ENCODE results near the gene DBH.
"Not testable (repeated sequence)": the region's sequence is repeated elsewhere in the genome, so short reads cannot be mapped to it uniquely, and the experiment has no call there.

Gene DBH

DNA sequence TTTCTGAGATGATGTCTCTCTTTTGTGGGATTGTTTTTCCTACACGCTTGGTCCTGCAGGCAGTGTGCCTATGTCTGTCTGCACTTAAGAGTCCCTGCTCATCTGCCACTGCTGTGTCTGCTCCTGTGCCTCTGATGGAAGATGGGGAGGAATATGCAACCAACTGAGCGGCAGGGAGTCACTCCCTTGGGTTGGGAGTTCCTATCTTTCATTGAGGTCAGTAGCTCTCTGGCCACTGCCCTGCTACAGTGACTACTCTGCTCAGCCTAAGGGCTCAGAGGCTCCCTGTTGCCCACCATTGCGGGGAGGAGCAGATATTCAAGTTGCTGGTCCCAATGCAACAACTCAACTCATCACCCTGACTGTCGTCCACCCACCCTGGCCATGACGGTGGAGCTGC is 13.6 kb upstream of the DBH start:
- no peak for DNase-seq (ENCODE audit: insufficient read length, low spot score)
- TF ChIP-seq, protein P1, sequence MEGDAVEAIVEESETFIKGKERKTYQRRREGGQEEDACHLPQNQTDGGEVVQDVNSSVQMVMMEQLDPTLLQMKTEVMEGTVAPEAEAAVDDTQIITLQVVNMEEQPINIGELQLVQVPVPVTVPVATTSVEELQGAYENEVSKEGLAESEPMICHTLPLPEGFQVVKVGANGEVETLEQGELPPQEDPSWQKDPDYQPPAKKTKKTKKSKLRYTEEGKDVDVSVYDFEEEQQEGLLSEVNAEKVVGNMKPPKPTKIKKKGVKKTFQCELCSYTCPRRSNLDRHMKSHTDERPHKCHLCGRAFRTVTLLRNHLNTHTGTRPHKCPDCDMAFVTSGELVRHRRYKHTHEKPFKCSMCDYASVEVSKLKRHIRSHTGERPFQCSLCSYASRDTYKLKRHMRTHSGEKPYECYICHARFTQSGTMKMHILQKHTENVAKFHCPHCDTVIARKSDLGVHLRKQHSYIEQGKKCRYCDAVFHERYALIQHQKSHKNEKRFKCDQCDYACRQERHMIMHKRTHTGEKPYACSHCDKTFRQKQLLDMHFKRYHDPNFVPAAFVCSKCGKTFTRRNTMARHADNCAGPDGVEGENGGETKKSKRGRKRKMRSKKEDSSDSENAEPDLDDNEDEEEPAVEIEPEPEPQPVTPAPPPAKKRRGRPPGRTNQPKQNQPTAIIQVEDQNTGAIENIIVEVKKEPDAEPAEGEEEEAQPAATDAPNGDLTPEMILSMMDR (IDR thresholded peaks at IDR 0.05; ENCODE audit: insufficient read depth, missing control alignments), result no peak
- no peak for FAIRE-seq

GRCh38 chr9:133626008-133626407 is 10.2 kb upstream of the DBH start:
- not testable (repeated sequence) for FAIRE-seq; DNase-seq (ENCODE audit: insufficient read length, low spot score)

GRCh38 chr9:133627341-133627740 is 8.8 kb upstream of the DBH start:
- FAIRE-seq, result no peak
- TF ChIP-seq, protein P1 (IDR thresholded peaks at IDR 0.05; ENCODE audit: insufficient read depth, missing control alignments), result no peak
- DNase-seq (ENCODE audit: insufficient read length, low spot score), result no peak

DNA sequence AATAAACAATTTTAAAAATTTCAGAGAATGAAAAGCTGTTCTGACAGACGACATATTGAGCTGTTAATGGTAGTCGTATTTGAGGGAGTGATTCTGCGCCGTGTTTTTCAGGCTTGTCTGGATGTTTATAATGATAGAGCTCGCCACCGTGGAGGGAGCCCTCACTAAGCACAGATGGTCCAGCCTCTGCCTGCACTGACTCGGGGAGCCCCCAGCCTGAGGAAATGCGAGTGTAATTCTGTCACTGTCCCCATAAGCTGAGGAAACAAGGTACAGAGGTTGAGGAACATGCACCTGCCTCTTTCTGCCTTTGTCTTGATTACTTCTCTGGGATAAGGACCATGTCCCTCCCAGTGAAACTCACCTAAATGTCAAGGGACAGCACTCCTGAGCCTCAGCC is 7.4 kb upstream of the DBH start:
- FAIRE-seq, result no peak
- no peak for DNase-seq (ENCODE audit: insufficient read length, low spot score)
- TF ChIP-seq, protein P1 (IDR thresholded peaks at IDR 0.05; ENCODE audit: insufficient read depth, missing control alignments), result no peak

GRCh38 chr9:133629221-133630110 is 6.7 kb upstream of the DBH start:
- DNase-seq (ENCODE audit: insufficient read length, low spot score) (no peak), FAIRE-seq (no peak)
- TF ChIP-seq, protein P1 (IDR thresholded peaks at IDR 0.05; ENCODE audit: insufficient read depth, missing control alignments), result no peak

DNA sequence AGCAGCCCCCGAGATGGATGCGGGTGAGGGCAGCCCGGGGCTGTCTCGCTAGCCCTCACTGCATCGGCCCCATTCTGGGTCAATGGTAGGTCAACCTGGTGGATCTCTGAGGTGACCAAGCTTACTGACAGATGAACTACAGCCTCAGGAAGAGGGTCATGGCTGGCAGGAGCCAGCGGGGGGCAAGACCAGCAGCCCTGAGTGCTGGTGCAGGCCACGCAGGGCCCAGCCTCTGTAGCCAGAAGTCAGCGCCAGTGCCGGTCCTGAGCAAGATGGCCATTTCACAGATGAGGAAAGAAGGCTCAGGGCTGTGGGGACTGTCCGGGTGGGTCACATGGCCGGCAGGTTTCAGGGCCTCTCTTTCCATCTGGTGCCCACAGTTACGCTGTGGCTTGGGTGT is 5.1 kb upstream of the DBH start:
- FAIRE-seq (no peak), DNase-seq (ENCODE audit: insufficient read length, low spot score) (no peak)
- TF ChIP-seq, protein P1 (IDR thresholded peaks at IDR 0.05; ENCODE audit: insufficient read depth, missing control alignments), result no peak

- TF ChIP-seq, protein P1 (IDR thresholded peaks at IDR 0.05; ENCODE audit: insufficient read depth, missing control alignments), result no peak
- no peak for FAIRE-seq
- no peak for DNase-seq (ENCODE audit: insufficient read length, low spot score)
Observed at GRCh38 chr9:133632806-133633680, 3.1 kb upstream of the DBH start.
